Hippocampal formation (tissue), 2 donors: ENCODE results near the gene UMAD1.
"Not testable (repeated sequence)": the region's sequence is repeated elsewhere in the genome, so short reads cannot be mapped to it uniquely, and the experiment has no call there.

Experiments used
- DNase-seq, 2 donors: peaks; one replicate each; lab custom pipeline; 2025; lab: John Stamatoyannopoulos, UW

UMAD1 gene

DNA sequence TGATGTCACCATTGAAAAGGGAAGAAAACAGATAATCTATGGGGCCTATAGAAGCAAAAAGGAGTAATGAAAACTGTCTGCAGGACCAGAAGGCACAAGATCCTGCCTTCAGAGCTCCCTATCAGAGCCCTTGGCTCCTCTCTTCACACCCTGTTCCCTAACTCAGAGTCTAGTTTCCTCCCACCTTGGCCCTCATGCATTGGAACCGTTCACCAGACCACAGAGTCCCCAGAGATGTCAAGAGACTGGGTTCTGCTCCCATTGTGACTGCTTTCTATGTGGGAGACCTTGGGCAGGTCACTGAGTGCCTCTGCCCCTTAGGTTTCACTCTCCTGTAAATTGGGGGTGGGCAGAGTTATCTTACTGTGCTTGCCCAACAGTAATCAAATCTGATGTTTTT lies 158.0 kb downstream of the UMAD1 start:
- no peak for DNase-seq

- no peak for DNase-seq
These were observed 158.6 kb downstream of the UMAD1 start for GRCh38 chr7:7799138-7799537.

GRCh38 chr7:7802531-7802930 lies 162.0 kb downstream of the UMAD1 start:
- no peak for DNase-seq

DNA sequence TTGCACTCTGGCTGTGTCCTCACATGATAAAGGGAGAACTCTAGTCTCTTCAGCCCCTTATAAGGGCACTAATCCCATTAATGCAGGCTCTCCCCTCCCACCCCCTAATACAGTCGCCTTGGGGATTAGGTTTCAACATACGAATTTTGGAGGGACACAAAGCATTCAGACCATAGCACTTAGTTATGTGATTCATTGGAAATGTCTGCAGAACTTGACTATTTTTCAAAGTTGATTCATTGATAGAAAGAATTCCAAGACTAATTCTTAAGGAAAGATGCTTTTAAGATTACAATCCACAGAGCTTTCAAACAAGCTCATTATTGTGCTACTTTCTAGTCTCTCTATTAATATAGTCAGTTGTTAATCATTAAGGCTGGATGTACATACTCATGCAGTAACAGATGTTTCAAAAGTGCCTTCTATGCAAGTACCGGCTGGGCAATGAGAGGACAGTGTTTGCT lies 163.2 kb downstream of the UMAD1 start:
- no peak for DNase-seq

DNA sequence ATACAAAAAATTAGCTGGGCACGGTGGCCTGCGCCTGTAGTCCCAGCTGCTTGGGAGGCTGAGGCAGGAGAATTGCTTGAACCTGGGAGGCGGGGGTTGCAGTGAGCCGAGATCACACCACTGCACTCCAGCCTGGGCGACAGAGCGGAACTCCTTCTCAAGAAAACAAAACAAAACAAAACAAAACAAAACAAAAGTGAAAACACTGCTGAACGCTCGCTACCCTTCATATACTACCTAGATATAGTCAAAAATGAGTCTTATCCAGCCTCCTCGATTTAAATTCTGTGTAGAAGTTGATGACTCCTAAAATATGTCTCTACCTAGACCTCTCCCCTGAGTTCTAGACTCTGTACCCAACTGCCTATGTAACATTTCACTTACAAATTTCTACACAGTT lies 164.3 kb downstream of the UMAD1 start:
- not testable (repeated sequence) for DNase-seq

DNA sequence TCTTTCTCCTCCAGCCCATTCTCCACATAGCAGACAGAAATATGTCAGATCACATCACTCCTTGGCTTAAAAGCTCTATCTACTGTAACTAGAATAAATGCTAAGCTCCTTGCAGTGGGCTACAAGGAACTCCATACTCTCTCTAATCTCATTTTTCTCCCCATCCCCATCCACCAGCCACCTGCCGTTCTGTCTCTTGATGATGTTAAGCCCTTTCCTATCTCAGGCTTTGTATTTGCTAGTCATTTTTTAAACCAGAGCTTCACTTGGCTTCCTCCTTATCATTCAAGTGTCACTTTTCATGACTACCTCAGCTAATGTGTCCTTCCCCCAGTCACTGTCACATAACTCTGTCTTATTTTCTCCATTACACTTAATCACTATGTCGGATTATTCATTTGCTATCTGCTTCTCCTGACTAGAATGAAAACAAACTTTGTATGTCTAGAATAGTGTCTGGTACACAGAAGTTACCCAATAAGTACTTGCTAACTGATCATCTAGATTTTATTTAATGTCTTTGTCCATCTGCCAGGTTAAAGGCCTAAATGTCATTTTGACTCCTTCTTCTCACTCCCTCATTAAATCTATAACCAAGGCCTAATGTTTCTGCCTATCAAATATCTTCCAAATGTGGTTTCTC lies 165.1 kb downstream of the UMAD1 start:
- no peak for DNase-seq

GRCh38 chr7:7808156-7808555 lies 167.6 kb downstream of the UMAD1 start:
- DNase-seq, result no peak

DNA sequence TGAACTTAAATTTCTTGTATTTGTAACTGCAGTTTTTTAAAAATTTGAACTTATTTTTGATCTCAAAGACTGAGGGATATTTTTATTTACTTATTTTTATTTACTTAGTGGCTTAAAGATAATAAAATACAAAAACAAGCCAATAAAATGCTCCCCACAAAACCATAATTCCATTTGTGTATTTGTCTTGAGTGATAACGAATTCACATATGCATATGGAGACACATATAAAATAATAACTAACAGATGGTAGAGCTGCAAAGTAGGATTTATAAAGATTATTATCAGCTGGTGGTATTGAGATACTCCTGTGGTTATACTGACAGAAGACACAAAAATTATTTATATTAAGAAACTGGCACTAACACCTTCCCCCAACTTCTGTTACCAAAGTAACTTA lies 168.1 kb downstream of the UMAD1 start:
- DNase-seq, result no peak

GRCh38 chr7:7810380-7810779 lies 169.8 kb downstream of the UMAD1 start:
- no peak for DNase-seq

- no peak for DNase-seq
These were observed 170.3 kb downstream of the UMAD1 start for GRCh38 chr7:7810826-7811225.

GRCh38 chr7:7812112-7812511 lies 171.6 kb downstream of the UMAD1 start:
- peak in 1 of 2 donors; percentile 22 for DNase-seq

GRCh38 chr7:7815395-7815794 lies 174.8 kb downstream of the UMAD1 start:
- DNase-seq, result no peak

DNA sequence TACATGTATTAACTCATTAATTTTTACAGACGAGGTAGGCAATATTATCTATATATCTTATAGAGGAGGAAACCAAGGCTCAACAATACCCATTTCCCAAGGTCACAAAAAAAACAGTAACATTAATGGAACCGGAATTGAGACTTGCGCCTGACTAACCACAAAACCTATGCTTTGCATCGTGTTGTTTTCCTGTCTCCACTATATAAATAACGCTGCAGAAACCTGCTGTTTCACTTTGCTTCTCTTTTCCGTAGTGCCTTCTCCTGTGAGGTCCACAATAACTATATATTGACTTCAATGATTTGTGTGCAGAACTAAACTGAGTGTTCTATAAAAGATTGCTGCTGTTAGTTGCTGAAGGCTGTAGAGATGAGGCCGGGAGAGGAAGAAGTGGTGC lies 175.5 kb downstream of the UMAD1 start:
- DNase-seq, result no peak

GRCh38 chr7:7816816-7817536 lies 176.4 kb downstream of the UMAD1 start:
- DNase-seq, result no peak

DNA sequence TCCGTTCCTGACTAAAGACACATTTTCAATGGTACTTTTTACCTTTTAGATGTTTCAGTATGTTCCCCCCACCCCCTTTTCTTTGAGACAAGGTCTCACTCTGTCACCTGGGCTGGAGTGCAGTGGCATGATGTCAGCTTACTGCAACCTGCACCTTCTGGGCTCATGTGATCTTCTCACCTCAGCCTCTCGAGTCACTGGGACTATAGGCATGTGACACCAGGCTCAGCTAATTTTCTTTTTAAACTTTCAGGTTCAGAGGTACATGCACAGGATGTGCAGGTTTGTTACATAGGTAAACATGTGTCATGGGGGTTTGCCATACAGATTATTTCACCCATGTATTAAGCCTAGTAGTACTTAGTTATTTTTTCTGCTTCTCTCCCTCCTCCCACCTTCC lies 177.2 kb downstream of the UMAD1 start:
- DNase-seq, result no peak

GRCh38 chr7:7818179-7818578 lies 177.6 kb downstream of the UMAD1 start:
- DNase-seq, result not testable (repeated sequence)

DNA sequence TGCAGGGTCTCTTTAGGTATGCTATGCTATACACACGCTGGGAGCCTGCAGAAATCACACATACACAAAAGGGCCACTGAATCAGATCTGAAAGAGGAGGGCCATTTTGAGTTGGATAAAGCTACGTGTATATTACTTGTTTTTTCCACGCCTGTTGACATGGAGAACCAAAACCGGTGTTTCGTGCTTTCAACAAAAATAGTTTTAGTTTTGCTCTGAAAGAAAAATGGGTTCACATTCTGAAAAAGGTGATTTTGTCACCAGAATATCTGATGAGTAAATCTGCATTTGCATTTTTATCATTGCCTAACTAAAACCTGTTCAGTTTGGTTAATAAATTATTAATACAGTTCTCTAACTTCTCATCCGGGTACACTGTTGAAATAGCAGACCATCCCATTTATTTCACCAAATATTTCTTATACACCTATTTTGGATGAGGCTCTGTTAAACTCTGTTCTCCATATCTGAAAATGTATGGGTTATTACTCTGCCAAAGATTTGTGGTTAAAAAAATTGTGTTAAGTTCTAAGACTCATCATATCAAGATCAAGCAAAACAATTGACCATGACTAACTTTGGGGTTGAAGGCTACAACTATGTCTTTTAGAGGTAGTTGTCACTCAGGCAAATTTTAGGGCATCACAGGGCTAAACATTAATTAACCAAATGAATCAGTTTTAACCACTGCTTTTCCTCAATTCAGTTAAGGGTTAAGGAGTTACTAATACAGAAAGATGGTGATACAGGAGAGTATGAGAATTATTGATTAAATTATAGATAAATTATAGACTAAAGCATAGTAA lies 179.1 kb downstream of the UMAD1 start:
- DNase-seq, result no peak

DNA sequence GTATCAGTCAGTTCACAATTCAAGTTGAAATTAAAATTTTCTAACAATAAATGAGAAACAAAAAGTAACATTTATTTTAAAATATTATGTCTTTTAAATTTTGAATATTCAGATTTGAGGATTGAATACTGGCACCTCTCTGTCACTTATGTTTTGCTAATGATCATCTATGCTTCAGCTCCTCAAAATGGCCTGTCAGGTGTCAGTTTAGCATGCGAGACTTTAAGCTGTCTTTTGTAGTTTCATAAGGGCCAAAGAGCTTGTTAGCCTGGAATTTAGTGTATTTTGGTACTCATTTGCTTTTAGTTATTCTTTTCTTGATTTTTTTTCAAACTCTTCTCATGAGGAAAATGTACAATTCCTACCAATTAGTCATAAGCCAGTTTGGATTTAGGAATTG lies 179.9 kb downstream of the UMAD1 start:
- no peak for DNase-seq

DNA sequence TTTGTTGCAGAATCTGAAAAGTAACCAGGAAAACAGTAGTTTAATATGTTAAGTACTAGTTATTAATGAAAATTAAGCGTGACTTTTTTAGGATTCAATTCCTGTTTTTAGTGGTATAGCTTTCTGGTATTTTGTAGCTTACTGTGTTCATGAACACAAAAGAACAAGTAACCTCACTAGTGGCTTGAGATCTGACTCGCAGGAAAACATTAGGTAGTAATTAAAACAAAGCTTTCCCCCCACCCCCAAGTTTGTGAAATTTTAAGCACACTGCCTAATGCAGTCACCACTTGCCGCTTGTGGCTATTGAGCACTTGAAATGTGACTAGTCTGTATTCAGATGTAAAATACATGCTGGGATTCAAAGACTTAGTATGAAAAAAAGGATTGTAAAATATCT lies 180.4 kb downstream of the UMAD1 start:
- DNase-seq, result no peak

GRCh38 chr7:7821517-7821916 lies 181.0 kb downstream of the UMAD1 start:
- DNase-seq, result no peak

DNA sequence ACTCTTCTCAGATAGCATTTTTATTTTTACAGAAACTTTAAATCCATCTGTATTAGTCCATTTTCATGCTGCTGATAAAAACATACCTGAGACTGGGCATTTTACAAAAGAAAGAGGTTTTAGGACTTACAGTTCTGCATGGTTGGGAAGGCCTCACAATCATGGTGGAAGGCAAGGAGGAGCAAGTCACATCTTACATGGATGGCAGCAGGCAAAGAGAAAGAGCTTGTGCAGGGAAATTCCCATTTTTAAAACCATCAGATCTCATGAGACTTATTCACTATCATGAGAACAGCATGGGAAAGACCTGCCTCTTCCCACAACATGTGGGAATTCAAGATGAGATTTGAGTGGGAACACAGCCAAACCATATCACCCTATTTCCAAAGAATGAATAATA lies 184.7 kb downstream of the UMAD1 start:
- DNase-seq, result not testable (repeated sequence)

DNA sequence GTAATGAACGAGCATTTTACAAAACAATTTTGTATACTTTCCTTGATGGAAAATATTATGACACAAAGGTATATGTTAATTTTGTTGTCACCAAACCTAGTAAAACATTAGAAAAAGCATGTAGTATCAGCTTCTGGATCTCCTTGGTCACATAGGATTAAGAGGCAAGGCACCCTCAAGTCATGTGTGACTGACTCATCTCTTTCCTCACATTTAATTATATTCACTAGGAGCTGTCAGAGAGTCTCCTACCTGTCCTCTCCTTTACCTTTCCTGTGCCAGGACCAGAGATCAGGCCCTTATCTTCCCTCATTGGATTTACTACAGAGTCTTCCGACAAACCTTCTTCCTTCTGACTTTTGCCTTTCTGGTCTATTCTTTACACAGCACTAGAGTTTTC lies 189.1 kb downstream of the UMAD1 start:
- DNase-seq, result no peak
